ENCODE measurements around the gene CORO2B. TPM values are rescaled to one million over a fixed set of nuclear protein-coding genes. Genes with fewer than 3 reads are reported as not detected.

Gene CORO2B
- total and polyA plus RNA-seq, 10 donors = 0.93 to 8.8 (median 3.6) TPM

- no peaks in the 10 kb centered on the region for H3K9me3 ChIP-seq
- no peaks in the 10 kb centered on the region for H3K36me3 ChIP-seq
- no peak overlapping the region for H3K27ac ChIP-seq
- no peak overlapping the region for H3K4me3 ChIP-seq
- no peak for TF ChIP-seq POLR2AphosphoS5 (IDR thresholded peaks at IDR 0.05)
- no peak for TF ChIP-seq CTCF (IDR thresholded peaks at IDR 0.05 in 8 of 11, conservative IDR thresholded peaks at IDR 0.05 in 3 of 11)
- no peak for TF ChIP-seq POLR2A (IDR thresholded peaks at IDR 0.05)
- H3K4me1 ChIP-seq = peaks cover 7 to 45% (median 27%) of the 10 kb centered on the region in 6 donors
- intact Hi-C loops (cut with DNase I; ENCODE audit: low total_unique reads) = loop anchor here (5.0 kb wide), 1 partner anchor 143 kb away; no protein-coding TSS in a partner anchor
- no peak for DNase-seq
- no peaks in the 10 kb centered on the region for H3K27me3 ChIP-seq (replicated peaks in 1 of 7)
These were observed 155.6 kb downstream of the CORO2B start for GRCh38 chr15:68734352-68734751.

GRCh38 chr15:68734881-68735280 lies 156.1 kb downstream of the CORO2B start:
- intact Hi-C loops (cut with DNase I; ENCODE audit: low total_unique reads) = loop anchor here (5.0 kb wide), 1 partner anchor 142 kb away; no protein-coding TSS in a partner anchor
- Histone ChIP-seq H3K9me3 (no peaks in the 10 kb centered on the region), H3K27me3 (replicated peaks in 1 of 7) (no peaks in the 10 kb centered on the region), H3K4me3 (no peak overlapping the region), H3K27ac (no peak overlapping the region), H3K36me3 (no peaks in the 10 kb centered on the region), H3K4me1 (peaks cover 7 to 42% (median 25%) of the 10 kb centered on the region in 6 donors)
- TF ChIP-seq POLR2A (IDR thresholded peaks at IDR 0.05) (no peak), POLR2AphosphoS5 (IDR thresholded peaks at IDR 0.05) (no peak), CTCF (IDR thresholded peaks at IDR 0.05 in 8 of 11, conservative IDR thresholded peaks at IDR 0.05 in 3 of 11) (no peak)
- DNase-seq = no peak

- Histone ChIP-seq H3K9me3 (no peaks in the 10 kb centered on the region), H3K27ac (no peak overlapping the region), H3K4me3 (no peak overlapping the region), H3K4me1 (peaks cover under 1 to 34% (median 18%) of the 10 kb centered on the region in 6 donors), H3K27me3 (replicated peaks in 1 of 7) (no peaks in the 10 kb centered on the region), H3K36me3 (no peaks in the 10 kb centered on the region)
- intact Hi-C loops (cut with DNase I; ENCODE audit: low total_unique reads) = no loop called here
- TF ChIP-seq CTCF (IDR thresholded peaks at IDR 0.05 in 8 of 11, conservative IDR thresholded peaks at IDR 0.05 in 3 of 11) = no peak
- TF ChIP-seq POLR2A (IDR thresholded peaks at IDR 0.05) = no peak
- TF ChIP-seq POLR2AphosphoS5 (IDR thresholded peaks at IDR 0.05) = no peak
- no peak for DNase-seq
These were observed 156.8 kb downstream of the CORO2B start for GRCh38 chr15:68735610-68736009.

GRCh38 chr15:68739390-68740080 lies 160.7 kb downstream of the CORO2B start:
- TF ChIP-seq CTCF (IDR thresholded peaks at IDR 0.05 in 8 of 11, conservative IDR thresholded peaks at IDR 0.05 in 3 of 11) = no peak
- TF ChIP-seq POLR2A (IDR thresholded peaks at IDR 0.05) = no peak
- TF ChIP-seq POLR2AphosphoS5 (IDR thresholded peaks at IDR 0.05) = no peak
- Histone ChIP-seq H3K4me1 (peaks cover 0 to 12% (median 6%) of the 10 kb centered on the region in 6 donors), H3K9me3 (no peaks in the 10 kb centered on the region), H3K27ac (no peak overlapping the region), H3K36me3 (no peaks in the 10 kb centered on the region), H3K4me3 (no peak overlapping the region), H3K27me3 (replicated peaks in 1 of 7) (no peaks in the 10 kb centered on the region)
- 81 to 90% (median 85%) methylated on average over 6 of the region's 6 CpGs for WGBS, 5 donors
- DNase-seq = no peak
- intact Hi-C loops (cut with DNase I; ENCODE audit: low total_unique reads) = no loop called here
